GM18526 (cell line): ENCODE data around the gene GPR27.

Source experiments
- POLR2A ChIP-seq: IDR thresholded peaks from 3 replicates; pipeline ENCODE4 v1.6.1; 2011; ENCODE audit not compliant: insufficient read length; ENCODE audit errors: extremely low read depth

Gene GPR27, protein sequence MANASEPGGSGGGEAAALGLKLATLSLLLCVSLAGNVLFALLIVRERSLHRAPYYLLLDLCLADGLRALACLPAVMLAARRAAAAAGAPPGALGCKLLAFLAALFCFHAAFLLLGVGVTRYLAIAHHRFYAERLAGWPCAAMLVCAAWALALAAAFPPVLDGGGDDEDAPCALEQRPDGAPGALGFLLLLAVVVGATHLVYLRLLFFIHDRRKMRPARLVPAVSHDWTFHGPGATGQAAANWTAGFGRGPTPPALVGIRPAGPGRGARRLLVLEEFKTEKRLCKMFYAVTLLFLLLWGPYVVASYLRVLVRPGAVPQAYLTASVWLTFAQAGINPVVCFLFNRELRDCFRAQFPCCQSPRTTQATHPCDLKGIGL

DNA sequence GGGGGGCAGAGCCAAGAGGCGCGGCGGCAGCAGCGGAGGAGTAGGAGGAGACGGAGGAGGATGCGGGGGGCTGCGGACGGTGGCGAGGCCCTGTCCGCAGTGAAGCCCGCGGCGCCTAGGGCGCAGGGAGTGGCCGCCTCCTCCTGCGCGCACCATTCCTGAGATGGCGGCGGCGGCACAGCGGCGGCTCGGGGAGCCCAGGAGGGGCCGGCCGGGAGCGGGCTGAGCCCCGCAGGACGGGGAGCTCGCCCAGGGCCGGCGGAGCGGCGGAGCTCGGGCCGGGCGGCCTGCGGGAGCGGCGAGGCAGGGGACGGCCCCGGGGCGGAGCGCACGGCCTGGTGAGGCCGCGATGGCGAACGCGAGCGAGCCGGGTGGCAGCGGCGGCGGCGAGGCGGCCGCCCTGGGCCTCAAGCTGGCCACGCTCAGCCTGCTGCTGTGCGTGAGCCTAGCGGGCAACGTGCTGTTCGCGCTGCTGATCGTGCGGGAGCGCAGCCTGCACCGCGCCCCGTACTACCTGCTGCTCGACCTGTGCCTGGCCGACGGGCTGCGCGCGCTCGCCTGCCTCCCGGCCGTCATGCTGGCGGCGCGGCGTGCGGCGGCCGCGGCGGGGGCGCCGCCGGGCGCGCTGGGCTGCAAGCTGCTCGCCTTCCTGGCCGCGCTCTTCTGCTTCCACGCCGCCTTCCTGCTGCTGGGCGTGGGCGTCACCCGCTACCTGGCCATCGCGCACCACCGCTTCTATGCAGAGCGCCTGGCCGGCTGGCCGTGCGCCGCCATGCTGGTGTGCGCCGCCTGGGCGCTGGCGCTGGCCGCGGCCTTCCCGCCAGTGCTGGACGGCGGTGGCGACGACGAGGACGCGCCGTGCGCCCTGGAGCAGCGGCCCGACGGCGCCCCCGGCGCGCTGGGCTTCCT, at the start of gene GPR27:
TSS of gene GPR27 (plus strand) at position 155 of the 909 bp plus-strand sequence. CDS start at position 350, 195 bp downstream.
- no peak for TF ChIP-seq POLR2A

DNA sequence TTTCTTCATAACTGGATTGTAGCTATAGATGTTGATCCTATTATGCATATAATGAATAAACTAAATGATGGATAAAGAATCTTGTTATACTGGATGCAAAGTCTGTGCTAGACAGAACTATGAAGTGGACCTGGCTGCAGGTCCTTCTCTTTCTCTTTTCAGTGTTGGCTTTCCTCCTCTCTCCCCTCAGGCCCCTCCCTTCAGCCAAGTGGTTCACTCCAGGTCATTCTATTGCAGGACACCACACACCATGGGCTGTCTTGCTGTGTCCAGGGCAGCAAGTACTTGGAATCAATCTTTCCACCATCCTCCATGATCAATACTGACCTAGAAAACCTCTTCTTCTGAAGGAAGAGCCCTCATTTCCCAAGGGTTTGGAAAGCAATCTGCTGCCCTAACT, 48.7 kb upstream of the GPR27 start:
- TF ChIP-seq POLR2A: no peak

DNA sequence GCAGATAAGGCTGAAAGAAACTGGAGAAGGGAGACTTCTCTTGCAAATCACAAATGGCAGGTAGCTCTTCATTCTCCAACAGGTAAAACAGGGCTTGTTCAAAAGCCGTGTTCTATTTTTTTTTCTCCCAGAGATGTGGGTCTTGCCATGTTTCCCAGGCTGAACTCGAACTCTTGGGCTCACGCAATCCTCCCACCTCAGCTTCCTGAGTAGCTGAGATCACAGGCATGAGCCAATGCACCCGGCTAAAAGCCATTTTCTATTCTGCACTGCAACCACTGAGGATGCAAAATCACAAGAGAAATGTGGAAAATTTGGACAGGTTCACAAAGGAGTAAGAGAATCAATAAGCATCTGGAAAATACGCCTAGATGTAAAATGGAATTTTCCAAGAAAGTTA, 48.0 kb upstream of the GPR27 start:
- TF ChIP-seq POLR2A: no peak

DNA sequence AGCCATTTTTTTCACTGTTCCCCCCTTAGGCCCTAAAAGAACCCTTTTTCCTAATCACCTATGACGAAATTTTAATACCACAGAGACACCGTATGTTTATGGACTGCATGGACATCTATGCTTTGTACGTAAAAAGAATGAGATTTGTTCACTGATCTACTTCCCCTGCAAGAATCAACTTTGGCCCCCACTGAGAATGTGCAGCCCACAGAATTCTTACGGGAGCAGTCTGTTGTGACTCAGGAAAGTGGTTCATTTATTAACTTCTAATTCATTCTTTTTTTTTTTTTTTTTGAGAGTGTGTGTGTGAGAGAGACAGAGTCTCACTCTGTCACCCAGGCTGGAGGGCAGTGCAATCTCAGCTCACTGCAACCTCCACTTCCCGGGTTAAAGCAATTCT, 46.1 kb upstream of the GPR27 start:
- TF ChIP-seq POLR2A: no peak

DNA sequence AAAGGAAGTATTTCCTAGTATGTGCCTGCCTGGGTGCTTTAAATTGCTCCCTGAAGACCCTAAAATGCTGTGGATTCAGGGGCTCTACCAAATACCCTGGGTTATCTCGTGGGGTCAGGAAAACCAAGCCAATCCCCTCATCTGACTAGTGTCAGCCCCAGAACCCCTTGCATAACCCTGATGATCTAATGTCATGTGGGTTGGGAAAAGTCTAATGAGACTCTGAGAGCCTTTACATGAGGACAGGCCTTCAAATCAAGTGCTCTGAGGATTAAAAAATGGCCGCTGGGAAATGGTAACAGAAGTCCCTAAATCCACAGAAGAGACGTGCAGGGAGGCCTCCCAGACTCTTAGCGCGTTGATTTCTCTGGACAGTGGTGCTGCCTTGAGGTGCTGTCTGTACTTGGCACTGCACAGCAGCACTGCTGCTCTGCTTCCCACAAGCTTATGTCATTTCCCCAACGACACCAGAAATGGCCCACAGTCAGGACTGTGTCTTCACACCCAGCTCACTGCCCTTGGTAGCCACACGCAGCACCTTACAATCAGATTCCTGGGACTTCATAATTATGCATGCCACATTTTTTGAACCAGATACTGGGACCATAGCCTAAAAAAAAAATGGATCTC, 45.1 kb upstream of the GPR27 start:
- no peak for TF ChIP-seq POLR2A

DNA sequence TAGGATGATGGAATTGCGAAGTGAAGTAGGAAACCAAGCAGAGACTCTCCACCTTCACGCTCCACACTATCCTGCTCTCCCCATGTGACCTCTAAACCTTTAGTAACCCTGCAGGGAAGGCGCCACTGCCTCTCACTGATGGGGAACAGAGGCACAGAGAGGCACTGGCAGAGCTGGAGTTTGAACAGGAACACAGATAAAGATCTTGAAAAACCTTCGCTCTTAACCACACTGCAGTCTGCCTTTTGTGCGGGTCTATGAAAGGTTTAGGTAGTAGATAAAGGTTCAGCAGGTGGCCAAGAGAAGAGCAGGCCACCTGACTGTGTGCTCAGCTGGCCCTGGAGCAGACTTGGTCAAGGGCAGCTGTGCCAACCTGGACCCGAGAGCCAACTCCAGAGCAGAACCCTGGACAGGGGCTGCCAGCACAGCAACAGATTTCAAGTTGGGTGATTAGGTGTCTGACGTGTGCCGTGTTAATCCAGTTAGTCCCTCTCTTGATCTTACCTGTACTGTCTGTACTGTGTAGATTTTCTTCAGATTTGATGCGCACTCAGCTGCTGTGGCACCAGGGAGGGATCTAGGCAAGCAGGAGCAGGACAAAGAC, 43.6 kb upstream of the GPR27 start:
- no peak for TF ChIP-seq POLR2A

DNA sequence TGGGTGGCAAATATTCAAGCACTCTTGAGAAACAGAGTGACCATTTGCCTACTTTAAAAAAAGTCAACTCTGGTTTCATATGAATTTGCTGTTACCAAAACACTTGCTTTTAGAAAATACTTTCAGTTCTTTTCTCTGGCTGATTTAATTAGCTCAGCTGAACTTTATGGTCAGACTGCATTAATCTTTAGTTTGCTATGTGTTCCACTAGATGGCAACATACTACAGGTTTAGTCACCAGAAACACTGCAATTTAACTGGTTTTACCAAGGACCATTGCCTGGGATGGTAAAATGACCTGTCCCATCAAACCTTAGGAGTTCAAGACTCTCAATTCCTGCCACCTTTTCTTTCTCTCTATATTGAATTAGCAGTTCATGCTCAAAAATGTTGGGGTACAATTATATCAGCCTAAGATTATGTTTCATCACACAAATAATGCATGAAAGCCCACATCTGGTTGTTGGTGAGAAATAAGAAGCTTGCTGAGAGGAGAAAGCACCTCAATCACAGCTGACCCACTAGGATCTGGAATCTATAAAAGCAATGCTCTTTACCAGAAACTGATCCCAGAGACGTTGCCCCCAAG, 42.7 kb upstream of the GPR27 start:
- TF ChIP-seq POLR2A: no peak

DNA sequence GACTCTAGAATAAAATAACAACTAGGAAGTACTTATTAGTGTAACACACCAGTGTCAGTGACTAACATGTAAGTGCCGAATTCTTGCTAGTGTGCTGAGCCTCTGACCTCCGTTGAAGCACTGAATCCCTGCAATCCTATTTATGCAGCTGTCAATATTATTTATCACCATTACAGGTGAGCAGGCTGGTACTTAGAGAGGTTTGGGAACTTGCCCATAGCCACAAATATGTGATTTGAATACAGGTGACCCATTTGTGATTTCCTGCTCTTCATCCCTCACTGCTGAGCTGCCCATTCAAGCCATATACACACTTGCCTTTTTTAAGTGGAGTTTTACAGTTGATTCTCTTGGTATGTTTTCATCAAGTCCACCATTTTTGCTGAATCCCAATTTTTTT, 40.6 kb upstream of the GPR27 start:
- TF ChIP-seq POLR2A: no peak

DNA sequence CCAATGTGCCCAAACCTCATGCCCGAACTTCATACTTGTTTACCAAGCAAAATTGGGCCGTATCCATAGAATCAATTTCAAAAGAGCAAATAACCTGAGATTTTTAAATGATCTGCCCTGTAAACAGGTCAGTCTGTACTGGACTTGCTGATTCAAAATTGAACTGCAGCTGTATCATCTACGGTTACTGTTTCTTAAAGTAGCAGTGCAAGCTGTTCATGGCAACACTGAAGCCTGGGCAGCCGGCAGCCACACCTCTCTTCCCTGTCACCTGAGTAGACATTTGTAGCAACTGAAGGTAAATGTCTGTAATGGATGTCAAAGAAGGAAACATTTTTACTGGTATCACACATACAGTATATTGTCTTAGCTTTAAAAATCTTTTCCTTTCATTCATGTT, 39.1 kb upstream of the GPR27 start:
- TF ChIP-seq POLR2A: no peak

DNA sequence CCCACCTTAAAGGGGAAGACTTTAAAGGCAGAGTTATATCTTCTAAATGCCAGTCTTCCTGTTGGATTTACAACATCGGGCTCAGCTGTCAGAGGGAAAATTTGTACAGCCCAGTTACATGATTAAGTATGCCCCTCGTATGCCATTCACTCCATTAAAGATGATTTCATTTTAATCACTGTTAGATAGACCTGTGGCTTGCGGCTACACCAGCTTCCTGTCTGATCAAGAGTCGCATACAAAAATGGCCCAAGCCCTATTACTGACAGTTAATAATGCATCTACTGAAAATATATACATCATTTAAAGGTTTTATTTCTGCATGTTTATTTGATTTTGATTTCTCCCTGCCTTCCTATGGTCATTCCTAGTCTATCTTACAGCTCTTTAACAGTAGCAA, 35.6 kb upstream of the GPR27 start:
- no peak for TF ChIP-seq POLR2A

DNA sequence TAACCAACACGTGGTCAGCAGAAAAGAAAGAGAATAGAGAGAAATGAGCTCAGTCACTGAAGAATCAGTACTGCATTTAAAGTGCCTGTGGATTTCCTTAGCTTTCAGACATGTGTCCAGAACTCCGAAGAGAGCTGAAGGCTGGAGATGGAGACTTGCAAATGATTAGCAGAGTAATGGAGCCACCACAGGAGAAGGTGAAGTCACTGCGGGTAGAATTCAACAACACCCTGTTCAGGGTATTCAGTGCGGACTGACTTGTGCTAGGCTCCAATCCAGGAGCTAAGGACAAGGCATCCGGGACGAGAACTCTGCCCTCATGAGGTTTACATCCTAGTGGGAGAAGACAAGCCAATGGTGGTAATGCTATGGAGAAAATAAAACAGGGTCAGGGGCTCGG, 32.7 kb upstream of the GPR27 start:
- TF ChIP-seq POLR2A: no peak

DNA sequence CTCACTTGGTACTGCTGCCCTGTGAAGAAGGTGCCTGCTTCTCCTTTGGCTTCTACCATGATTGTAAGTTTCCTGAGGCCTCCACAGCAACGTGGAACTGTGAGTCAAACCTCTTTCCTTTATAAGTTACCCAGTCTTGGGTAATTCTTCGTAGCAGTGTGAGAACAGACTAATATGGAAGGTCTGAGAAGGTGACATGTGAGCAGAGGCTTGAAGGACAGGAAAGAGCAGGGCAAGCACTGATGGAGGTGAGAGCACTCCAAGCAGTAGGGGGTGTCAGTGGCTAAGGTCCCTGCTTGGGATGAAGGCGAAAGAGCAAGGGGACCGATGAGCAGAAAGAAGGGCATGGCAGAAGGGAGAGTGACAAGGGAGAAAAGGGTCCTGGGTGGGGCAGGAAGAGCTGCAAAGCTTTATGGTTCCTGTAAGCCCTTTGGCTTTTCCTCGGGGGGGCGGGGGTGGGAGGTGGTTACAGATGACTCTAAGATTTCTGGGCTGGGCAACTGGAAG, 32.0 kb upstream of the GPR27 start:
- TF ChIP-seq POLR2A: no peak

DNA sequence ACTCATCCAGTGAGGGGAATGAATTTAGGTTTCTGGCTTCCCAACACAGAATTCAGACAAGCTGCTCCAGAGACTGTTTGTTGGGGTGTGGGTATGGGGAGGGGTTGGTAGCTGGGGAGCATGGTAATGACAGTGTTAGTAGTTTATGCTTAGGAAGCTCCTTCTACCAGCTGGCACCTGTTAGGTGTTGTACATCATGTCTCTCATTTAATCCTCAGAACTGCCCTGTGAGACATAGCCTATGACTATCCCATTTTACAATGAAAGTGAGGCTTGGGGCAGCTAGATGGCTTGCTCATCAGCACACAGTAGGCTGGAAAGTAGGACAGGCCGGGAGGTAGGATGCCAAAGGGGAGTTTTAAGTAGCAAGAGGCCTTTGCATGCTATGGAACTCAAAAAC, 31.0 kb upstream of the GPR27 start:
- TF ChIP-seq POLR2A: no peak

DNA sequence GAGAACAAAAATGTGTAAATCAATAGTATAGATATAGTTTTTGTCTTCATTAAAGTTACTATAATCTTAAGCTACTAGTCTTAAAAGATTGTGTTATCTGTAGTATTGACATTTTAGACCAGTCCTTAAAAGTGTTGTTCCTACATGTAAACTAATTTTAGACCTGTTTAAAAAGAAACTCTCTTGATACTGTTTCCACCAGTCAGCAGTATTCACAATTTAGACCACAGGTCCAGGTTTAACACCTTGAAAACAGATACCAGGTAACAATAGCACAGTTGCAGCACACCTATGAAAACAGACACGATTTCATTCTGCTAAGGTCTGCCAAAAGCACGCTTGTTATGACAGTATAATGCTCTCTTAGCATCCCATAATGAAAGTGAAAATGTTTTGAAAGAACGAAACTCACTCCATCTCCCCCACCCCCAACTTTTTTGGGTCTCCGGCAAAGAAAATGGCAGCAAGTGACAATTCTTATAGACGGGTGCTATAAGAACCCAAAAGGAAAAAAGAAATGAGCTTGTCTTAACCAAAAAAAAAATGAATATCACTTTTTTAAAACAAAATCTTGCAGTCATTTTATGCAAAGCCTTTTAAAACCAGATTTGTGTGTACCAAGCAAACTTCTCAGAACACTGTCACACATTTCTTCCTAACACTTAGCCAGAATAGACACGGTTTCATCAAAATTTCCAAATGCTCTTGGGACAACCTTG, 30.0 kb upstream of the GPR27 start:
- no peak for TF ChIP-seq POLR2A

DNA sequence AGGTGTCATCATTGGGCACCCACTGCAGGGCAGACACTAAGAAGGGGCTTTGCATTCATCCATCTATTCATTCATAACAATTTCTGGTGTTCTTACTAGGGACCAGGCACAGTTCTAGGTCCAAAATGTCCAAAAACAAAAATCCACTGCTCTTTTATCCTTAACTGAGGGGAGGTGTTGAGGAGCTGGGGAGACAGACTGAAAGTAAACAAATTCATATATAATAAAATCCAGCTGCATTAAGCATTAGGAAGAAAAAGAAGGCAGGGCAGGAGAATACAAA, 29.5 kb upstream of the GPR27 start:
- TF ChIP-seq POLR2A: no peak
